Measurements from ENCODE around the gene PNCK.

- TF ChIP-seq SP1 (IDR thresholded peaks at IDR 0.05; ENCODE audit: low read depth), result no peak
- no peak for TF ChIP-seq ZFX (IDR thresholded peaks at IDR 0.05)
- TF ChIP-seq POLR2A (IDR thresholded peaks at IDR 0.05; ENCODE audit: borderline replicate concordance, extremely low read depth, insufficient read depth, insufficient read length), result no peak
- no peak for TF ChIP-seq SRF (IDR thresholded peaks at IDR 0.05; ENCODE audit: low read depth)
- no peak for TF ChIP-seq ATF3 (IDR thresholded peaks at IDR 0.05)
- peak in 2 of 3 experiments; percentile 39 to 45; a peak in 4 of 6 replicates for TF ChIP-seq CTCF (IDR thresholded peaks at IDR 0.05 in 2 of 3, conservative IDR thresholded peaks at IDR 0.05 in 1 of 3; ENCODE audit: borderline replicate concordance in 1 of 3, insufficient read depth in 1 of 3, low read depth in 2 of 3, low read length in 2 of 3)
- no peak for TF ChIP-seq ELF1 (IDR thresholded peaks at IDR 0.05; ENCODE audit: borderline replicate concordance, low read depth)
- TF ChIP-seq POLR2AphosphoS5 (IDR thresholded peaks at IDR 0.05; ENCODE audit: low read depth, low read length), result no peak
- no peak for TF ChIP-seq RAD21 (IDR thresholded peaks at IDR 0.05; ENCODE audit: low read depth)
- no peak for TF ChIP-seq EZH2phosphoT487 (IDR thresholded peaks at IDR 0.05; ENCODE audit: borderline replicate concordance)
- TF ChIP-seq MAX (IDR thresholded peaks at IDR 0.05), result no peak
- TF ChIP-seq REST (IDR thresholded peaks at IDR 0.05; ENCODE audit: low read depth), result no peak
Observed at GRCh38 chrX:153651540-153652079, 22.0 kb downstream of the PNCK start.
